Measurements from ENCODE around the gene ODR4. TPM values are rescaled to one million over a fixed set of nuclear protein-coding genes. Genes with fewer than 3 reads are reported as not detected.

ODR4 gene
- polyA plus RNA-seq, 1 of the 3 experiments (the other 2 are of a cell fraction): 8.2 TPM

- Histone ChIP-seq H3K9me2 (no peaks in the 10 kb centered on the region), H2AFZ (ENCODE audit: low read depth) (no peak overlapping the region), H3K4me2 (no peak overlapping the region), H3K9me3 (no peaks in the 10 kb centered on the region), H4K20me1 (ENCODE audit: insufficient read depth) (no peaks in the 10 kb centered on the region), H3K36me3 (replicated peaks in 1 of 2; ENCODE audit: control insufficient read depth in 1 of 2, insufficient read depth in 2 of 2, low read length in 1 of 2) (peaks cover 47 to 54% of the 10 kb centered on the region in 2 experiments), H3K4me3 (ENCODE audit: low read depth in 2 of 2, low read length in 1 of 2) (no peak overlapping the region), H3K4me1 (ENCODE audit: control insufficient read depth in 1 of 2, insufficient read depth in 2 of 2, low read depth in 1 of 2, low read length in 1 of 2) (peaks cover 0 to 10% of the 10 kb centered on the region in 2 experiments; a peak in 3 of 4 replicates), H3F3A (replicated peaks; ENCODE audit: insufficient read depth) (peaks cover 3% of the 10 kb centered on the region), H3K9ac (no peak overlapping the region), H3K27ac (ENCODE audit: low read depth in 2 of 2, low read length in 1 of 2) (no peak overlapping the region), H3K79me2 (ENCODE audit: insufficient read depth) (no peaks in the 10 kb centered on the region), H3K27me3 (ENCODE audit: insufficient read depth) (no peaks in the 10 kb centered on the region)
- CTCF ChIA-PET: interaction anchor here (3.0 kb wide), 1 partner anchor 43 kb away, joined by 13 read pairs; the partner anchor contains the start of genes ODR4 and TPR
- DNase-seq: no peak
- POLR2A ChIA-PET: no interaction called here
- WGBS (ENCODE audit: low lambda C conversion rate): 96% methylated on average over 4 of the region's 4 CpGs
- TF ChIP-seq ELF1 (IDR thresholded peaks at IDR 0.05) (no peak), TEAD4 (IDR thresholded peaks at IDR 0.05; ENCODE audit: borderline replicate concordance, insufficient read depth) (no peak), RXRA (IDR thresholded peaks at IDR 0.05; ENCODE audit: borderline replicate concordance, low read depth) (no peak), REST (IDR thresholded peaks at IDR 0.05; ENCODE audit: low read depth, low read length) (no peak), YY1 (IDR thresholded peaks at IDR 0.05; ENCODE audit: low read depth) (no peak), EZH2phosphoT487 (IDR thresholded peaks at IDR 0.05; ENCODE audit: borderline replicate concordance, low read depth) (no peak), FOSL2 (IDR thresholded peaks at IDR 0.05; ENCODE audit: borderline replicate concordance, low read depth) (no peak), RAD21 (IDR thresholded peaks at IDR 0.05; ENCODE audit: low read length) (no peak), USF2 (IDR thresholded peaks at IDR 0.05; ENCODE audit: borderline replicate concordance, low read depth, low read length) (no peak), SMC3 (IDR thresholded peaks at IDR 0.05; ENCODE audit: low read depth, low read length) (no peak), CHD2 (IDR thresholded peaks at IDR 0.05; ENCODE audit: low read length, partially characterized antibody) (no peak), FOXM1 (IDR thresholded peaks at IDR 0.05; ENCODE audit: low read depth) (no peak), NRF1 (IDR thresholded peaks at IDR 0.05; ENCODE audit: low read depth, low read length) (no peak), POLR2AphosphoS5 (IDR thresholded peaks at IDR 0.05; ENCODE audit: low read depth, low read length) (no peak), NFIC (IDR thresholded peaks at IDR 0.05; ENCODE audit: borderline replicate concordance) (no peak), MEF2A (IDR thresholded peaks at IDR 0.05; ENCODE audit: borderline replicate concordance, low read depth) (no peak)
- TF ChIP-seq, protein P1, sequence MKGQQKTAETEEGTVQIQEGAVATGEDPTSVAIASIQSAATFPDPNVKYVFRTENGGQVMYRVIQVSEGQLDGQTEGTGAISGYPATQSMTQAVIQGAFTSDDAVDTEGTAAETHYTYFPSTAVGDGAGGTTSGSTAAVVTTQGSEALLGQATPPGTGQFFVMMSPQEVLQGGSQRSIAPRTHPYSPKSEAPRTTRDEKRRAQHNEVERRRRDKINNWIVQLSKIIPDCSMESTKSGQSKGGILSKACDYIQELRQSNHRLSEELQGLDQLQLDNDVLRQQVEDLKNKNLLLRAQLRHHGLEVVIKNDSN (IDR thresholded peaks at IDR 0.05; ENCODE audit: borderline replicate concordance, low read depth): no peak
- TF ChIP-seq, protein P2, sequence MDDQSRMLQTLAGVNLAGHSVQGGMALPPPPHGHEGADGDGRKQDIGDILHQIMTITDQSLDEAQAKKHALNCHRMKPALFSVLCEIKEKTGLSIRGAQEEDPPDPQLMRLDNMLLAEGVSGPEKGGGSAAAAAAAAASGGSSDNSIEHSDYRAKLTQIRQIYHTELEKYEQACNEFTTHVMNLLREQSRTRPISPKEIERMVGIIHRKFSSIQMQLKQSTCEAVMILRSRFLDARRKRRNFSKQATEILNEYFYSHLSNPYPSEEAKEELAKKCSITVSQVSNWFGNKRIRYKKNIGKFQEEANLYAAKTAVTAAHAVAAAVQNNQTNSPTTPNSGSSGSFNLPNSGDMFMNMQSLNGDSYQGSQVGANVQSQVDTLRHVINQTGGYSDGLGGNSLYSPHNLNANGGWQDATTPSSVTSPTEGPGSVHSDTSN (IDR thresholded peaks at IDR 0.05): no peak
- TF ChIP-seq, protein P3, sequence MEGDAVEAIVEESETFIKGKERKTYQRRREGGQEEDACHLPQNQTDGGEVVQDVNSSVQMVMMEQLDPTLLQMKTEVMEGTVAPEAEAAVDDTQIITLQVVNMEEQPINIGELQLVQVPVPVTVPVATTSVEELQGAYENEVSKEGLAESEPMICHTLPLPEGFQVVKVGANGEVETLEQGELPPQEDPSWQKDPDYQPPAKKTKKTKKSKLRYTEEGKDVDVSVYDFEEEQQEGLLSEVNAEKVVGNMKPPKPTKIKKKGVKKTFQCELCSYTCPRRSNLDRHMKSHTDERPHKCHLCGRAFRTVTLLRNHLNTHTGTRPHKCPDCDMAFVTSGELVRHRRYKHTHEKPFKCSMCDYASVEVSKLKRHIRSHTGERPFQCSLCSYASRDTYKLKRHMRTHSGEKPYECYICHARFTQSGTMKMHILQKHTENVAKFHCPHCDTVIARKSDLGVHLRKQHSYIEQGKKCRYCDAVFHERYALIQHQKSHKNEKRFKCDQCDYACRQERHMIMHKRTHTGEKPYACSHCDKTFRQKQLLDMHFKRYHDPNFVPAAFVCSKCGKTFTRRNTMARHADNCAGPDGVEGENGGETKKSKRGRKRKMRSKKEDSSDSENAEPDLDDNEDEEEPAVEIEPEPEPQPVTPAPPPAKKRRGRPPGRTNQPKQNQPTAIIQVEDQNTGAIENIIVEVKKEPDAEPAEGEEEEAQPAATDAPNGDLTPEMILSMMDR (IDR thresholded peaks at IDR 0.05): no peak
These were observed 42.9 kb downstream of the ODR4 start for GRCh38 chr1:186418503-186418902.

Measured in SK-N-SH (cell line).